HAP-1 (cell line): ENCODE results near the gene METTL21C.

Source experiments
- DNase-seq, 2 experiments: peaks; one replicate each; pipeline ENCODE4 v3.0.0-alpha.2; 2016 to 2020; ENCODE audit warnings: low spot score in 2 of 2
- H3K27me3 ChIP-seq: fragments of 250-450 bp; sonication (Bioruptor Pico); 2 replicates; pipeline ENCODE4 v1.5.1; 2020; ENCODE audit warnings: low read depth, mild to moderate bottlenecking, moderate library complexity
- H3K36me3 ChIP-seq: fragments of 250-450 bp; sonication (Bioruptor Pico); replicated peaks from 2 replicates; pipeline ENCODE4 v1.5.1; 2020; ENCODE audit warnings: mild to moderate bottlenecking
- H3K4me1 ChIP-seq: fragments of 250-450 bp; sonication (Bioruptor Pico); 2 replicates; pipeline ENCODE4 v1.5.1; 2020; ENCODE audit warnings: mild to moderate bottlenecking
- H3K4me3 ChIP-seq: fragments of 250-450 bp; sonication (Bioruptor Pico); 2 replicates; pipeline ENCODE4 v1.5.1; 2020; ENCODE audit warnings: mild to moderate bottlenecking, moderate library complexity
- H3K9me3 ChIP-seq: fragments of 250-450 bp; sonication (Bioruptor Pico); 2 replicates; pipeline ENCODE4 v1.5.1; 2020; ENCODE audit warnings: mild to moderate bottlenecking, moderate library complexity
- in situ Hi-C: fragments of 300-500 bp; cut with MboI; formaldehyde crosslinking; loops from 3 replicates; pipeline ENCODE4 v1.14.3; 2020; ENCODE audit warnings: low sequenced_read_pairs, inconsistent platforms, mixed read lengths

Gene METTL21C

DNA sequence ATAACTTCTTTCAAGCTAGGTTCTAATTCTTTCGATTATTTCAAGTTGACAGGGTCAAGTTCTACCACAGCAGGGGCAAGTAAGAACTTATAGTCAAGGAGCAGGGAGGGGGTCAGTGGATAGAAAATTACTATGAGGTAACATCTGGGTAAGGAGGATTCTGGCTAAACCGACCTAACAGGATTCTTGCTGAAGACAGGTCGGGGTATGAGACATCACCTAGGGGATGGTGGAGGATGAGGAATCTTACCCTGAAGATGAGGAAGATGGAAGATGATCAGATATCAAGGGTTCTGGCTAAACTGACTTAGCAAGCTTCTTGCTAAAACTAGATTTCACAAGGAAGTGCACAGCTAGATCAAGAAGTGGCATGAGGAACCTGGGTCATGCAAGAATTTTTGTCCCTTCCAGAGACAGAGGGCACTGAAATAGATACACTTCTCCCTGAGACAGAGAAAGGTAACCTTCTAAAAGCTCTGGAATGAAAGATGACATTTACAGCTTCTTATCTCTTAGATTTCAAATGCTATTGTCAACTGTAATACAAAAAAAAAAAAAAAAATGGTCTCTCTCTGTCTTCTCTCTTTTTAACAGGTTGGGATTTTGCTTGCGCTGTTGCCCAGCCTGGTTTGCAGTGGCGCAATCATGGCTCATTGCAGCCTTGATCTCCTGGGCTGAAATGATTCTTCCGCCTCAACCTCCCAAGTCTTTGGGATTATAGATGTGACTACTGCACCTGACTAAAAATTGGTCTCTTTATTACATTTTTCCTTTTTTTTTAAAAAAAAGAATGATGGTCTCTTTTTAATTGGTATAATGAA lies 9.6 kb upstream of the METTL21C start:
- H3K4me1 ChIP-seq: peaks cover 7% of the 10 kb centered on the region
- no peak for DNase-seq
- no peaks in the 10 kb centered on the region for H3K27me3 ChIP-seq
- no peak overlapping the region for H3K4me3 ChIP-seq
- H3K36me3 ChIP-seq: no peaks in the 10 kb centered on the region
- in situ Hi-C loops: no loop called here
- no peaks in the 10 kb centered on the region for H3K9me3 ChIP-seq

DNA sequence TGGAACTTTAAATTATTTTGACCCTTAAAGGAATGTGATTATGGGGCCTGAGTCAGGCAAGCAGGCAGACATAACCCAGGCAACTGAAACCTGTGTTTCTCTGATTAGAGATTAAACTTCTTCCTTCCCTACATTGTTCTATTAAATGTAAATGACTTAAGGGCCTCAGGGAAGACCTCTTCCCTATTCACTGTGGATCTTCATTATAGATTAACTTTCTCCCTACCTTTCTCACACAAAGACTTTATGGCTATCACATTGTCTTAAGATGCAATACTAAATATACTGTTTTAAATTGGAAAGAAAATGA lies 8.8 kb upstream of the METTL21C start:
- H3K36me3 ChIP-seq: no peaks in the 10 kb centered on the region
- peaks cover 7% of the 10 kb centered on the region for H3K4me1 ChIP-seq
- in situ Hi-C loops: no loop called here
- no peak for DNase-seq
- no peak overlapping the region for H3K4me3 ChIP-seq
- no peaks in the 10 kb centered on the region for H3K9me3 ChIP-seq
- H3K27me3 ChIP-seq: no peaks in the 10 kb centered on the region

DNA sequence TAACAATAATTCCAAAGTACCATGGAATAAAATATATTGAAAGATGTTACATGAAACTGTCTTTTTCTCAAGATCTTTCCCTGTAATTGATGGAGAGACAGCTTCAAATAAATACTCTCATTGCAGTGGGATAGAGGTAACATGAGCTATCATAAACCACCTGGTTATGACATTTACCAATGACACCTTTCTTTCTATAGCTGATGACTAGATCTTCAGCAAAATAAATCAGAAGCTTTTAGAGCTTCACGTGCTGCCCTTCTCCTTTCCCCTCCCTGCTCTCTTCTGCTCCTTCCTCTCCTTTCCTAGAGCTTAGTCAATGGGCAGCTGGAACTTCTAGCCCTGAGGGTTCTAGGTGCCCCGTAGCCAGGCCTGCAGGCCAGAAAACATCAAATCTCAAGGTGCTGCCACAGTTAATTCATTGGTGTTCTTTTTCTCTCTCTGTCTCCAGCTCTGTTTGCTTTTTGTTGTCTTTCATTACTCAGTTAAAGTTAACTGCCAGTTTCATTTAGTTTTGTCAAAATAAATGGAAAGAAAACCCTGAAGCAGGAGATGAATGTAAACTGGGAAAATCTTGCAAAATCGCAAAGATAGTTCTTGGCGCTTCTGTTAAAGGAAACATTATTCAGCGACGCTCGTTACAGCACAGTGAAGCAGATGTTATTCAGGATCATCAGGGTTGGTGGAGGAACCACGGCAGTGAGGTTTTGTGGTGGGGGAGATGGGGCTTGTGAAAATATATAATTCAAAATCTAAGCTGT lies 8.3 kb upstream of the METTL21C start:
- in situ Hi-C loops: no loop called here
- H3K4me3 ChIP-seq: no peak overlapping the region
- no peak for DNase-seq
- H3K27me3 ChIP-seq: no peaks in the 10 kb centered on the region
- peaks cover 7% of the 10 kb centered on the region for H3K4me1 ChIP-seq
- no peaks in the 10 kb centered on the region for H3K36me3 ChIP-seq
- no peaks in the 10 kb centered on the region for H3K9me3 ChIP-seq

DNA sequence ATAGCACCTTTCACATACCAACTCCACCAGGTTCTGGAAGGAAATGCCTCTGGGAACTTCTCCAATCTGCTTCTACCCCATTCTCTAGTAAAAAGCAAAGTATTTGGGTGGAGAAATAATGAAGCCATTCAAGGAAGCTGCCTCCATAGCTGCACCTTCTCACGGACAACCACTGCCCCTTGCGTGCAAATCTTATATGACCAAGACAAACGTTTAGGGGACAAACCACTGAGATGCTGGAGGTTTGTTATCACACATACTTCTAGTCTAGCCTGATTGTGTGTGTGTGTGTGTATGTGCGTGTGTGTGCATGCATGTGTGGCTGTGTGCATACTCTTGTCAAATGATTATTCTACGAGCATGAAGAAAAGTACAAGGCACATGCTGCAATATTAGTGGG lies 6.5 kb upstream of the METTL21C start:
- no peaks in the 10 kb centered on the region for H3K9me3 ChIP-seq
- no peaks in the 10 kb centered on the region for H3K27me3 ChIP-seq
- in situ Hi-C loops: no loop called here
- peaks cover 4% of the 10 kb centered on the region for H3K4me1 ChIP-seq
- H3K4me3 ChIP-seq: no peak overlapping the region
- H3K36me3 ChIP-seq: no peaks in the 10 kb centered on the region
- DNase-seq: no peak

DNA sequence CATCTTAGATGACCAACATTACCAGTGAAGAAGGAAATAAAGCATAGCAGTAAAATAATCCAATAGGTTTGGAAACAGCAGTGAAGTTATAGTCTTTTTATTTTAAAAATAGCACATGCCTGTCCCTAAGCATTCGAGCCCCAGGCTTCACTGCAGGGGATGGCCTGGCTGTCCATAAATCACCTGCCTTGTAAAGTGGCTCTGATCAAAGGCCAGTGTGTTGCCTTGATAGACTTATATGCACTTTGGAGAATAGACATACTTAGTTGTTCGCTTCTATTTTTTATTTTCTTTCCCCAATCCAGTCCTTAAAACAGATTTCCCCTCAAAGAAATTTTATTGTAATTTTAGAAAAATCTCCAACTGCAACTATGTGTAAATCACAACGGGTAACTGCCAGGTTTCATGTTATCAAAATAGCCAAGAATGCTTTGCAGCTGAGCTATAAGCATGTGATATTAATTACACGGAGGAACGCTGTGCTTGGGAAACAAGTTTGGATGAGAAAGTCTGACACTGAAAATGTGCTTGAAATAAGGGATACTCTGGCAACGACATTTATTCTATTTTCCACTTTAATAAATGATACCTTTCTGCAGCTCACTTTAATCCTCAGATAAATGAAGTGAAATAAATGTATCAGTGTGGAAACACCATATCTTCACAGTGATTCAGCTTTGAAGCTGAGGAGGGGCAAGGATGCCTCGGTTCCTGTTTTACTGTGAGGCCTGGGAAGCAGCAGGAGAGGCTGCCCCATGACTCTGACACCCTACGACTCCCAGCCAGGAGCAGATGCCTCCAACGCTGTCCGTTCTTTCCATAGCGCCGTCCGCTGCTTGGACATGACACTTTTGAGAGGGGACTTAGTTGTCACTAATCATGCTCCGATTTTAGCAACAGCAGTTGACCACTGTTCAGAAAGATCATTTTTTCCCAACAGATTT lies 5.5 kb upstream of the METTL21C start:
- no peak for DNase-seq
- Histone ChIP-seq H3K9me3 (no peaks in the 10 kb centered on the region), H3K27me3 (peaks cover 5% of the 10 kb centered on the region), H3K4me3 (no peak overlapping the region), H3K36me3 (no peaks in the 10 kb centered on the region), H3K4me1 (peaks cover 4% of the 10 kb centered on the region)
- in situ Hi-C loops: no loop called here

DNA sequence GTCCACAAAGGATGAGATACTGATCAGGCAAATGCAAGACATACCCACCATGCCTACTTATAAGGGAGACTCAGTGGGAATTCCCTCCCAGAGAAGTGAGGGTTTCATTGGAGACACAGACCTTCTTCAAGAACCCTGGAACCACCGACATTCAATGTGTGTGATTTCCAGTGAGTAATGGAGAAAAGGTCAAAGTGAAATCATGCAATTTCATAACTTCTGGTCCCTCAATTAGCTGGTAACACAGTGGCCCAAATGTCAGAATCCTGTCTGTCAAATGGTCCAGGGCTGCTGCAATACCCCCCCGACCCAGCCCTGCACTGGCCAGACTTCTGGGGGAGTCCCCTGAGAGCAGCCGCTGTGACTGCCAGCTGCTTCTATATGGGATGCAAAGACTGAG lies 4.7 kb upstream of the METTL21C start:
- H3K4me3 ChIP-seq: no peak overlapping the region
- no peak for DNase-seq
- in situ Hi-C loops: no loop called here
- no peaks in the 10 kb centered on the region for H3K36me3 ChIP-seq
- H3K4me1 ChIP-seq: peaks cover 4% of the 10 kb centered on the region
- H3K27me3 ChIP-seq: peaks cover 13% of the 10 kb centered on the region
- H3K9me3 ChIP-seq: no peaks in the 10 kb centered on the region

DNA sequence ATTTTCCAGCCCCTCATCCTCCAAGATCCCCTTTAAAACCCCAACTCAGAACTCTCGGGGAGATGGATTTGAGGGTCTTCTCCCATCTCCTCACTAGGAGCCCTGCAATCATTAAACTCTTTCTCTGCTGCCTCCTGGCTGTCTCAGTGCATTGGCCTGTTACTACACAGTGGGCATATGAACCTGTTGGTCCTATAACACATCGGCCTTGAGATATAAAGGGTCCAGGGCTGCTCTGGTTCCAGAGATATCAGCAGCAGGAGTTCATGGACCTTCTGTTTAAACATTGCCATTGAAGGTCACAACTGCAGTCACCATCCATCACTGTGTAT lies 3.8 kb upstream of the METTL21C start:
- in situ Hi-C loops: no loop called here
- no peak for DNase-seq
- no peaks in the 10 kb centered on the region for H3K9me3 ChIP-seq

DNA sequence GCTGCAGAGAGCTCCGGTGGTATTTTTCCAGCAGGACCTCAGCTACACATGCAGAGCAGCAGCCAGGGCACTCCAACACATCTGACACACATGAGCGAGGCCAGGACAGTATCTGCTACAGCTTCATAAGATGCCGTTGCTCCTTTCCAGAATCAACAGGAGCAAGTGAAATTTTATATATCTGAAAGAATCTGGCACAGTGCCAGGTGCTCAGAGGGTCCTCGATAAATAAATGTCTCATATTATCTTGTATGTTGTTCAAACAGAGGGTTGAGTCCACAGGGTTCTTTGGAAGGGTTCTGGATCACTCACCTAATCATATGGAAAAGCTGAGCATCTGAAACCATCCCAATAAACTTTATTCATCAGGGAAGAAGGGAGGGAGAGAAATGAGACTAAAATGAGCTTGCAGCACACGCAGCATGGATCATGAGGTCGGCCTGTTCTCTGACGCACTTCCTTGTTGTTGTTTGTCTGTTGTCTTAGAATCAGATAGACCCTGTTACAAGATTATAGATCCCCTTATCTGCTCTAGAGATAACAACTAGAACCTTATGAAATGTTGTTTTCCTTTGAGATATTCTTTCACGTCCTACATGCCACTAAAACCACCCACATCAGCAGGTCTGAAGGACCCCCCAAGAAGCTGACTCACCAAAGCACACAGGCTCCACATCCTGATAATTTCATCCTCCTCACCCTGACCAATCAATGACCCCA lies 3.2 kb upstream of the METTL21C start:
- no peak for DNase-seq
- Histone ChIP-seq H3K27me3 (peaks cover 13% of the 10 kb centered on the region), H3K9me3 (no peaks in the 10 kb centered on the region), H3K4me1 (peaks cover 5% of the 10 kb centered on the region; the same call in 1 of the 2 replicates), H3K4me3 (no peak overlapping the region), H3K36me3 (no peaks in the 10 kb centered on the region)
- in situ Hi-C loops: no loop called here

More for the DNA sequence above, 3.8 kb upstream of the METTL21C start:
- H3K36me3 ChIP-seq: no peaks in the 10 kb centered on the region
- peaks cover 3% of the 10 kb centered on the region; the same call in 1 of the 2 replicates for H3K4me1 ChIP-seq
- H3K4me3 ChIP-seq: no peak overlapping the region
- H3K27me3 ChIP-seq: peaks cover 13% of the 10 kb centered on the region

DNA sequence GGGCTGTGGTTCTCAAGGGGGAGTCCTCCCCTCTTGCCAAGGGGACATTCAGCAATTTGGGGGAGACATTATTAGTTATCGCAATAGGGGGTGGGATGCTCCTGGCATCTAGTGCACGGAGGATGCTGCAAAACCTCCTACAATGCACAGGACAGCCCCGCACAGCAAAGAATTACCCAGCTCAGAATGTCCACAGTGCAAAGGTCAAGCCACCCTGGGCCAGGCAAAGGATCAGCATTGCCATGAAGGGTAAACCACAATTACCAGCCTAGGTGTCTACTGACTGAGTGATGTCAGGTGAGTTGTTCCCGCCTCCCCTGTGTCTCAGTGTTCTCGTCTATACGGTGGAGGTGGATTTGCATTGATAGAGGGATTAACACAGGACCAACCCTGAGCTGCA lies 2.4 kb upstream of the METTL21C start:
- H3K36me3 ChIP-seq: no peaks in the 10 kb centered on the region
- in situ Hi-C loops: no loop called here

DNA sequence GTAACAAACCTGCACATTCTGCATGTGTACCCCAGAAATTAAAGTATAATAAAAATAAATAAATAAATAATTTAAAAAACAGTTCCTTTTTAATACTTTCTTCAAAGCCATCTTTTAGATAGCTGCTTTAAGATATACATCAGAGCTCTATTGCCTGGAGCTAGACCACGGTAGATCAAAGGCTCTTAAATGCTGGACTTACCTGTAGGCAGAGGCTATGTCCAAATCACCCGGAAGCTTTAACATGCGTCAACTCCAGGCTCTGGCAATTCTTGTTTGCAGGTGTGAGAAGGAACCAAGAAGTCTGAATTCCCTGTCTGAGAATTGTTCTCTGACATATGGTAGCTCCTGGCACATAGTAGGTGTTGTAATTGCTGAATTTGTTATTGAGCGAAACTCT lies 1.6 kb upstream of the METTL21C start:
- no peaks in the 10 kb centered on the region for H3K36me3 ChIP-seq
- H3K27me3 ChIP-seq: peaks cover 16% of the 10 kb centered on the region
- in situ Hi-C loops: no loop called here

More for the DNA sequence above, 2.4 kb upstream of the METTL21C start:
- Histone ChIP-seq H3K27me3 (peaks cover 14% of the 10 kb centered on the region), H3K4me3 (no peak overlapping the region), H3K4me1 (peaks cover 5% of the 10 kb centered on the region; the same call in 1 of the 2 replicates), H3K9me3 (no peaks in the 10 kb centered on the region)
- no peak for DNase-seq

DNA sequence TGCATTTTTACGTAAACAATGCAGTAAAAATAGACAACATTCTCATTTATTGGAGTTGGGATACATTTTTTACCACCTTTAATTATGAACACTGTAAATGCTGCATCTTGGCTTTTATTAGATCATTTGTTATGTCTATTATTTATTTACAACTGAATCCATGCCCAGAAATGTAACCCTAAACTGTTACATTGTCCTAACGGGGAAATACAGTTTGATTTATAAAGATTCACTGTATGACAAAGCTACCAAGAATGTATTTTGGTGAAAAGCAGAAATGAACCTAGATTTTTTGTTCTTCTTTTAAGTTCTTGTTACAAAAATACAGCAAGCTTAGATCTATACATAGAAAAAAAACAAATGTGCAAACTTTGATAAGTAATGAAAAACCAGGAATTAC lies 1.1 kb downstream of the METTL21C start:
- in situ Hi-C loops: no loop called here
- Histone ChIP-seq H3K4me1 (peaks cover 5% of the 10 kb centered on the region; the same call in 1 of the 2 replicates), H3K27me3 (peaks cover 16% of the 10 kb centered on the region), H3K9me3 (no peaks in the 10 kb centered on the region), H3K4me3 (no peak overlapping the region), H3K36me3 (no peaks in the 10 kb centered on the region)
- DNase-seq: no peak

More for the DNA sequence above, 1.6 kb upstream of the METTL21C start:
- peaks cover 5% of the 10 kb centered on the region; the same call in 1 of the 2 replicates for H3K4me1 ChIP-seq
- H3K4me3 ChIP-seq: no peak overlapping the region
- H3K9me3 ChIP-seq: no peaks in the 10 kb centered on the region
- DNase-seq: no peak

DNA sequence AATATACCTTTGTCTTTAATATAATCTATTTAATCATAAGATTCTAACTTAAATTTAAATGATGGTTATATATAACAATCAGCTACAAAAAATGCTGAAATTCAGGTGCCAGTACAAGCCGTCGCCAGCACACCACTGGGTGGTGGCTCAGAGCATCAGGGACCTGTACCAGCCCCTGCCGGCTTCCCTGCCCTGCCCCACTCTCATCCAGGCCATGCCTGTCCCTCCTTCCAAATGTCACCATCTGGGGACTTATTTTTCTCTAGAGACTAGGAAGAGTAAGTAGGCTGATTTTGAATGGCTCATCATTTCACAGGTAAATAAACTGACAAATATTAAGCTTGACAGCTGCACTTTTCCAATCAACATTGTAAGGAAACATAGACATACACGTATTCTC lies 1.6 kb downstream of the METTL21C start:
- Histone ChIP-seq H3K36me3 (no peaks in the 10 kb centered on the region), H3K9me3 (no peaks in the 10 kb centered on the region), H3K27me3 (peaks cover 16% of the 10 kb centered on the region), H3K4me3 (no peak overlapping the region), H3K4me1 (peaks cover 5% of the 10 kb centered on the region; the same call in 1 of the 2 replicates)
- DNase-seq: no peak
- in situ Hi-C loops: no loop called here

DNA sequence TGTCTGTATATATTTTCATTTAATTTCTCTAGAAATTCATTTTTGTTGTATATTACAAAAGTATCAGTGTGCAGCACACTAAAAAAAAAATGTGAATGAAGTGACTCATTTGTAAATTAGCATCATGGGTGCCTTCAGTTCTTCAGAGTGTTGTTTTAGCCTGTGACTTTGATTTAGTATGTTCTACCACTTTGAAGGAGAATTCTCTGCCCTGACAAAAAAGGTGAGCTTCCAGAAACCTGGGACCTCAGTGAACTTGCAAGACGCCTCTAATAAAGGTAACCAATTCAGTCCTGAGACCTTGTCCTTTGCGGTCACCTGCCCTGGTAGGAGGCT lies 2.4 kb downstream of the METTL21C start:
- Histone ChIP-seq H3K9me3 (no peaks in the 10 kb centered on the region), H3K4me3 (no peak overlapping the region), H3K4me1 (peaks cover 5% of the 10 kb centered on the region; the same call in 1 of the 2 replicates), H3K27me3 (peaks cover 16% of the 10 kb centered on the region), H3K36me3 (no peaks in the 10 kb centered on the region)
- in situ Hi-C loops: no loop called here
- DNase-seq: no peak
